C4-2B (cell line): ENCODE results near the gene DUS3L.

Source experiments
- H3K27ac ChIP-seq: fragments of 450-650 bp; 2 replicates; pipeline ENCODE4 v1.5.1; 2017
- CTCF ChIP-seq: fragments of 450-650 bp; conservative IDR thresholded peaks from 2 replicates; pipeline ENCODE4 v1.5.1; 2017; ENCODE audit warnings: mild to moderate bottlenecking
- ZFX ChIP-seq: fragments of 450-650 bp; IDR thresholded peaks from 2 replicates; pipeline ENCODE4 v1.6.1; 2017

The DUS3L gene

GRCh38 chr19:5774921-5775320 is 16.0 kb downstream of the DUS3L start:
- no peak overlapping the region for H3K27ac ChIP-seq
- TF ChIP-seq CTCF = no peak
- no peak for TF ChIP-seq ZFX

GRCh38 chr19:5773276-5773675 is 17.7 kb downstream of the DUS3L start:
- TF ChIP-seq CTCF = no peak
- no peak for TF ChIP-seq ZFX
- H3K27ac ChIP-seq = no peak overlapping the region; the same call in 1 of the 2 replicates

GRCh38 chr19:5772416-5772815 is 18.5 kb downstream of the DUS3L start:
- TF ChIP-seq CTCF (no peak), ZFX (no peak)

GRCh38 chr19:5767949-5768348 is 23.0 kb downstream of the DUS3L start:
- no peak overlapping the region for H3K27ac ChIP-seq
- no peak for TF ChIP-seq CTCF
- TF ChIP-seq ZFX = no peak

More at GRCh38 chr19:5772416-5772815, 18.5 kb downstream of the DUS3L start:
- no peak overlapping the region for H3K27ac ChIP-seq

- H3K27ac ChIP-seq = no peak overlapping the region
- TF ChIP-seq ZFX = no peak
- TF ChIP-seq CTCF = no peak
Observed at GRCh38 chr19:5765220-5765619, 25.7 kb downstream of the DUS3L start.

GRCh38 chr19:5762608-5763217 is 28.2 kb downstream of the DUS3L start:
- no peak overlapping the region for H3K27ac ChIP-seq
- no peak for TF ChIP-seq ZFX
- no peak for TF ChIP-seq CTCF

- no peak overlapping the region for H3K27ac ChIP-seq
- TF ChIP-seq CTCF = no peak
- no peak for TF ChIP-seq ZFX
Observed at GRCh38 chr19:5753743-5754142, 37.2 kb downstream of the DUS3L start.
